ENCODE data around the gene RAB33A.

GRCh38 chrX:130139474-130140201, 32.1 kb upstream of the RAB33A start:
- TF ChIP-seq, protein P1, sequence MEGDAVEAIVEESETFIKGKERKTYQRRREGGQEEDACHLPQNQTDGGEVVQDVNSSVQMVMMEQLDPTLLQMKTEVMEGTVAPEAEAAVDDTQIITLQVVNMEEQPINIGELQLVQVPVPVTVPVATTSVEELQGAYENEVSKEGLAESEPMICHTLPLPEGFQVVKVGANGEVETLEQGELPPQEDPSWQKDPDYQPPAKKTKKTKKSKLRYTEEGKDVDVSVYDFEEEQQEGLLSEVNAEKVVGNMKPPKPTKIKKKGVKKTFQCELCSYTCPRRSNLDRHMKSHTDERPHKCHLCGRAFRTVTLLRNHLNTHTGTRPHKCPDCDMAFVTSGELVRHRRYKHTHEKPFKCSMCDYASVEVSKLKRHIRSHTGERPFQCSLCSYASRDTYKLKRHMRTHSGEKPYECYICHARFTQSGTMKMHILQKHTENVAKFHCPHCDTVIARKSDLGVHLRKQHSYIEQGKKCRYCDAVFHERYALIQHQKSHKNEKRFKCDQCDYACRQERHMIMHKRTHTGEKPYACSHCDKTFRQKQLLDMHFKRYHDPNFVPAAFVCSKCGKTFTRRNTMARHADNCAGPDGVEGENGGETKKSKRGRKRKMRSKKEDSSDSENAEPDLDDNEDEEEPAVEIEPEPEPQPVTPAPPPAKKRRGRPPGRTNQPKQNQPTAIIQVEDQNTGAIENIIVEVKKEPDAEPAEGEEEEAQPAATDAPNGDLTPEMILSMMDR (conservative IDR thresholded peaks at IDR 0.05; ENCODE audit: low read length): no peak
- TF ChIP-seq EZH2phosphoT487 (IDR thresholded peaks at IDR 0.05; ENCODE audit: borderline replicate concordance, low read depth, low read length): no peak

Measured in OCI-LY7 (cell line).